ENCODE measurements around the gene CIB4. TPM values are rescaled to one million over a fixed set of nuclear protein-coding genes. Genes with fewer than 3 reads are reported as not detected.

CIB4 gene
- total RNA-seq, 1 donor from 2014 or later = not detected

DNA sequence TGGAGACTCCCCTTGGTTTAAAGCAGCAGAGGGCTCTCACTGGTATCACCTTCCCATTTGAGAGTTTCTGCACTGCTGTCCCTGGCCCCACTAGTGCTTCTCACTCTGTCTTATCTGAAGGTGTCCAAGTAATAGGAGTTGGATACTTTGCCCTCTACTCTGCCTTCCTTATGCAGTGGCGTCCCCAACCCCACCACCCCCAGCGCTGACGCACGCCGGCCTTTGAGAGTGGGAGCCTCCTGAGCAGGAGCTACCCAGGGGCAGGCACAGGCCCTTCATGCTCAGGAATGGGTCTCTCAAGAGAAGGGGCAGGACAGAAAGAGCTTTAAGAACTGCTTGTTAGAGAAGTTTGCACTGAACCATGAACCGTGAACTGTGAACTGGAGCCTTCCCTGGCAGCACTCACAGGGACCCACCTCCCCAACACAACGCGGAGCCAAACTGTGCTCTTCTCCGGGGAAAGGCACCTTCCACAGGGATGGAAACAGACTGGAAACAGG, 3.3 kb downstream of the CIB4 start:
- Histone ChIP-seq H3K36me3 (no peaks in the 10 kb centered on the region), H3K4me3 (no peak overlapping the region), H3K4me1 (peaks cover 7% of the 10 kb centered on the region), H3K27ac (no peak overlapping the region), H3K9me3 (no peaks in the 10 kb centered on the region), H3K27me3 (no peaks in the 10 kb centered on the region)
- intact Hi-C loops (cut with DNase I) = no loop called here
- ATAC-seq (no peak), DNase-seq (no peak)
- TF ChIP-seq, protein P1, sequence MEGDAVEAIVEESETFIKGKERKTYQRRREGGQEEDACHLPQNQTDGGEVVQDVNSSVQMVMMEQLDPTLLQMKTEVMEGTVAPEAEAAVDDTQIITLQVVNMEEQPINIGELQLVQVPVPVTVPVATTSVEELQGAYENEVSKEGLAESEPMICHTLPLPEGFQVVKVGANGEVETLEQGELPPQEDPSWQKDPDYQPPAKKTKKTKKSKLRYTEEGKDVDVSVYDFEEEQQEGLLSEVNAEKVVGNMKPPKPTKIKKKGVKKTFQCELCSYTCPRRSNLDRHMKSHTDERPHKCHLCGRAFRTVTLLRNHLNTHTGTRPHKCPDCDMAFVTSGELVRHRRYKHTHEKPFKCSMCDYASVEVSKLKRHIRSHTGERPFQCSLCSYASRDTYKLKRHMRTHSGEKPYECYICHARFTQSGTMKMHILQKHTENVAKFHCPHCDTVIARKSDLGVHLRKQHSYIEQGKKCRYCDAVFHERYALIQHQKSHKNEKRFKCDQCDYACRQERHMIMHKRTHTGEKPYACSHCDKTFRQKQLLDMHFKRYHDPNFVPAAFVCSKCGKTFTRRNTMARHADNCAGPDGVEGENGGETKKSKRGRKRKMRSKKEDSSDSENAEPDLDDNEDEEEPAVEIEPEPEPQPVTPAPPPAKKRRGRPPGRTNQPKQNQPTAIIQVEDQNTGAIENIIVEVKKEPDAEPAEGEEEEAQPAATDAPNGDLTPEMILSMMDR (IDR thresholded peaks at IDR 0.05) = no peak

DNA sequence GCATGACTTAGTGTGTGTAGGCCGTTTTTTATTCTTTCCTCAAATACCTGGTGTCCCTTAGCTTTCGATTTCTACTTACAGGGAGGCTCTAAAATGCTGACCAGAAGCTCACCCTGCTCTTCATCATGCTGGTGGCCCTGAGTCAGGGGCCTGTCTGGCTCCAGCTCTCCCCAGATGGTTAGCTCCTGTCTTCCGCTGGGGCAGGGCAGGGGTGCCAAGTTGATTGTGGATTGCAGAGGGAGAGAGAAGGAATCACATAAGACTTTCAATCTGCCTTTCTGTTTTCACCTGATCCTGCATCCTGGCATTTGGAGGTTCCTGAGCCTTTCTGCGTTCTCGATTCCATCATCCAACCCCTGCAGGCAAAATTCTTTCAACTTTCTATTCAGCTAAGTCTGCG, 4.2 kb downstream of the CIB4 start:
- DNase-seq = peak; percentile 10
- intact Hi-C loops (cut with DNase I) = no loop called here
- Histone ChIP-seq H3K27me3 (no peaks in the 10 kb centered on the region), H3K36me3 (no peaks in the 10 kb centered on the region), H3K4me1 (peaks cover 7% of the 10 kb centered on the region), H3K27ac (no peak overlapping the region), H3K4me3 (no peak overlapping the region), H3K9me3 (no peaks in the 10 kb centered on the region)
- TF ChIP-seq, protein P1 (IDR thresholded peaks at IDR 0.05) = no peak
- no peak for ATAC-seq

DNA sequence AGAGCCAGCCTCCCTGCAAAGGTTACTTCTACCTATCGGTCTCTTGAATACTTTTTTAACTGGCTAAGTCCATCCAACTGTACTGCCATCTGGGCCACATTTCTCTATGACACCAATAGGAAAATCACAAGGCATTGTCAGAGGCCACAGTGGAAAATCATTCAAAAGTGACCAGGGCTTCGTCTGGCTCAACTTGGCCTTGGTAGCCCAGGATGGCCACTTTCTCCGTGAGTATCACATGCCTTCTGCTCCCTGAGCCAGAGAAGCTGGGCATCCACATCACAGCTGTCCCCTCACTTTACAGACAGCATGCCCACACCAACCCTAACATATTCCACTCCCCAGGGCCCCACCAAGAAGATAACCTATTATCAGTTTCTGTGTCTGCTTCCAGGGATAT, 5.8 kb downstream of the CIB4 start:
- no peaks in the 10 kb centered on the region for H3K36me3 ChIP-seq
- DNase-seq (peak; percentile 19), ATAC-seq (no peak)
- H3K4me1 ChIP-seq = peaks cover 3% of the 10 kb centered on the region
- H3K9me3 ChIP-seq = no peaks in the 10 kb centered on the region
- no peak overlapping the region for H3K27ac ChIP-seq
- intact Hi-C loops (cut with DNase I) = no loop called here
- TF ChIP-seq, protein P1 (IDR thresholded peaks at IDR 0.05) = no peak
- H3K4me3 ChIP-seq = no peak overlapping the region
- H3K27me3 ChIP-seq = no peaks in the 10 kb centered on the region

DNA sequence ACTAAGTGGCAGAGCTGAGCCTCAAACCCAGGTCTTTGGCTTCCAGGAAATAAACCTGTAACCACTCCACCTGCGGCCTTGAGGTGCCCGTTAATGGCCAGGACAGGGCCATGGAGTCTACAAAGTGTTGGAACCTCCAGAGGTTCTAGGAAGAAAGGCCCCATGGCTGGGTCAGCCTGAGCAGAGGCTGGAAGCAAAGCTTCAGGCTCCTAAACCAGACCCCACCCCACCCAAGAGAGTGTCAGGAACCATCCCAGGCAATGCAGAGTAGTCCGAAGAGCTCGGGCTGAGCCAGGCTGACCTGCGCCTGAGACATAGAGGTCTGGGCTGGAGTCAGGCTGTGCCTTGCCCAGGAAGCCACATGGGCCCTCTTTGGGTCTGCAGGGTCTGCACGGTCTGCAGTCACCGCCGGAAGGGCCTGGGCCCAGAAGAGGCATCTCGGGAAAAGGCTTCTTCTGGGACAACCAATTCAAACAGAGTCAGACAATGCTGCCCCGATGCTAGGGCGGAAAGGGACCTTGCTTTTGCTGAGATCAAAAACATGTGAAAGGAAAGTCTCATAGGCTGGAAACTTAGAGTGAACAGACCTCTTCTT, 6.4 kb downstream of the CIB4 start:
- intact Hi-C loops (cut with DNase I) = no loop called here
- Histone ChIP-seq H3K9me3 (no peaks in the 10 kb centered on the region), H3K4me3 (no peak overlapping the region), H3K27ac (no peak overlapping the region), H3K36me3 (no peaks in the 10 kb centered on the region), H3K27me3 (no peaks in the 10 kb centered on the region), H3K4me1 (no peaks in the 10 kb centered on the region)
- peak; percentile 56 for DNase-seq
- no peak for ATAC-seq
- TF ChIP-seq, protein P1 (IDR thresholded peaks at IDR 0.05) = no peak

DNA sequence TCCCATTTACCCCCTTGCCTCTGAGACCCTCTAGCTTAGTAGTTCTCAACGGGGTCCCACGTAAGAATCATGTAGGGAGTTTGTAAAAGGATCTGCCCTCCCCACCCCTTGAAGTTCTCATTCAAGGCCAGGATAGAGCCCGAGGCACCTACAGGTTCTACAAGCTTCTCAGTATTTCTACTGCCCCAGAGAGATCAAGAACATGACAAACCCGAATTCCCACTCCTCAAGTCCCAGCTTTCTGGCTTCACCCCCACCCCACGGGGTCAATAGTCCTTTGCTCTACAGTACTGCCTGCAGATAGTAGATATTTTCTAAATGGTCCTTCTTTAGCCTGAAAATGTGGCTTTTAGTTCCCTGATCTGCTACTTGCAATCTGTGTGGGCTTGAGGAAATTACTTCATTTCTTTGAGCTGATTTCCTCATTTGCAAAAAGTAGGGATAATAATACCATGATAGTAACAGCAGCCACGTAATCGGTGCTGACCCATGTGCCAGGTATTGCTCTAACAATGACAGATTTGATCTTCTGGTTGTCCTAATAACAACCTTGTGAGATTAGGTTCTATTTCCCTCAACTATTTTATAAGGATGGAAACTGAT, 7.1 kb downstream of the CIB4 start:
- H3K27ac ChIP-seq = no peak overlapping the region
- H3K4me3 ChIP-seq = no peak overlapping the region
- intact Hi-C loops (cut with DNase I) = no loop called here
- H3K9me3 ChIP-seq = no peaks in the 10 kb centered on the region
- peak; percentile 11 for DNase-seq
- H3K36me3 ChIP-seq = no peaks in the 10 kb centered on the region
- no peaks in the 10 kb centered on the region for H3K27me3 ChIP-seq
- ATAC-seq = peak; percentile 15
- TF ChIP-seq, protein P1 (IDR thresholded peaks at IDR 0.05) = no peak
- no peaks in the 10 kb centered on the region for H3K4me1 ChIP-seq

Measured in upper lobe of right lung (tissue), 1 donor.